HG03354 (cell line): ENCODE measurements around the gene E2F2.
"Not testable (repeated sequence)": the region's sequence is repeated elsewhere in the genome, so short reads cannot be mapped to it uniquely, and the experiment has no call there.

Experiments
- ATAC-seq: cut with Tn5 transposase; IDR thresholded peaks from one replicate; pipeline ENCODE4 v1.9.1; 2021; ENCODE audit warnings: mild to moderate bottlenecking; ENCODE audit not compliant: unreplicated experiment, poor library complexity, severe bottlenecking

Gene E2F2

DNA sequence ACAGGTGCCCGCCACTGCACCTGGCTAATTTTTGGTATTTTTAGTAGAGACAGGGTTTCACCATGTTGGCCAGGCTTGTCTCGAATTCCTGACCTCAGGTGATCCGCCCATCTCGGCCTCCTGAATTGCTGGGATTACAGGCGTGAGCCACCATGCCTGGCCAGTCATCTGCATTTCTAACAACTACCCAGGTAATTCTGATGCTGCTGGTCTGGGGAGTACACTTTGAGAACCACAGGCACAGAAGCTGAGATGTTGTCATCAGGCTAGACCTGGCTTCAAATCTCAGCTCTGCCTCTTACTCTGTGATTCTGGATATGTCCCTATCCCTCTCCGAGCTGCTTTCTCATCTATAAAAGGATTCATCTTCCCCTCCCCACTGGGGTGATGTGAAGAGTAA, 36.2 kb downstream of the E2F2 start:
- not testable (repeated sequence) for ATAC-seq

DNA sequence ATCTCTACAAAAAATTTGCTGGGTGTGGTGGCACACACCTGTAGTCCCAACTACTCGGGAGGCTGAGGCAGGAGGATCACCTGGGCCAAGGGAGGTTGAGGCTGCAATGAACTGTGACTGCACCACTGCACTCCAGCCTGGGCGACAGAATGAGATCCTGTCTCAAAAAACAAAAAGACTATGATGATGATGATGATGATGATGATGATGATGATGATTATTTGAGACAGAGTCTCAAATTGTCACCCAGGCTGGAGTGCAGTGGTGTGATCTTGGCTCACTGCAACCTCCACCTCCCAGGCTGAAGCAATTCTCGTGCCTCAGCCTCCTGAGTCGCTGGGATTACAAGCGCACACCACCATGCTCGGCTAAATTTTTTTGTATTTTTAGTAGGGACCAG, 38.3 kb downstream of the E2F2 start:
- ATAC-seq = not testable (repeated sequence)

DNA sequence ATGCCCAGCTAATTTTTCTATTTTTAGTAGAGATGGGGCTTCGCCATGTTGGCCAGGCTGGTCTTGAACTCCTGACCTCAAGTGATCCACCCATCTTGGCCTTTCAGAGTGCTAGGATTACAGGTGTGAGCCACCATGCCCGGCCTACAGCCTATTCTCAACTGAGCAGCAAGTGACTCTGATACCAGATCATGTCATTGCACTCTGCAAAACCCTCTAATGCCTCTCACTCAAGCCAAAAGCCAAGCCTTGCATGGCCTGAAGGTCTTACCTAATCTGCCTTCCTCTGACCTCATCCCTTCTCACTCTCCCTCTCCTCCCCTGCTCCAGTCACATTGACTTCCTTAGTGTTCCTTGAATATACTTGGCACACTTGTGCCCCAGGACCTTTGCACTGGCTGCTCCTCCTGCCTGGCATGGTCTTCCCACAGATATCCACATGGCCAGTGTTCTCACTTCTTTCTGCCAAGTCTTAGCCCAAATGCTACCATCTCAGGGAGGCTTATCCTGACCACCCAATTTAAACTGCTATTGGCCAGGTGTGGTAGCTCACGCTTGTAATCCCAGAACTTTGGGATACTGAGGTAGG, 38.8 kb downstream of the E2F2 start:
- ATAC-seq = no peak

DNA sequence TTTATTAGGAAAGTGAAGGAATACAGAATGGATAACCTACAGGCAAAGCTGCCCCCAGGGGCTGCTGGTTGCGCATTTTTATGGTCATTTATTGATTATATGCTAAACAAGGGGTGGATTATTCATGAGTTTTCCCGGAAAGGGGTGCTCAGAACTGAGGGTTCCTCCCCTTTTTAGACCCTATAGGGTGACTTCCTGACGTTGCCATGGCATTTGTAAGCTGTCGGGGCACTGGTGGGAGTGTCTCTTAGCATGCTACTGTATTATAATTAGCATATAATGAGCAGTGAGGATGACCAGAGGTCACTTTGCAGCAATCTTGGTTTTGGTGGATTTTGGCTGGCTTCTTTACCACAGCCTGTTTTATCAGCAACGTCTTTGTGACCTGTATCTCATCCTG, 41.2 kb downstream of the E2F2 start:
- ATAC-seq = no peak

DNA sequence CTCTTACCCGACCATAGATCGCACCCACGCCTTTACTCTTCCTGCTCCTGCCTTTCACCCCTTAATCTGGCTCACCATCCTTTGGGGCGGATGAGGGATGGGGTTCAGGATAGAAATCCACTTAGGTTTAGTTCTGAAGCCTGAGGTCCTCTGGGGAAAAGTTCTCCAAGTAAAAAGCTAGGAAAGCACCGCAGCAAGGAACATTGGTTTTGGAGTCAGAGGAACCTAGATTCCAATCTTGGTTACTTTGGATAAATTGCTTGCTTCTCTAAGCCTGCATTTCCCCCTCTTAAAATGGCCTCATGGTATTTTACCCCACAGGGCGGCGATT, 46.1 kb downstream of the E2F2 start:
- ATAC-seq = no peak

DNA sequence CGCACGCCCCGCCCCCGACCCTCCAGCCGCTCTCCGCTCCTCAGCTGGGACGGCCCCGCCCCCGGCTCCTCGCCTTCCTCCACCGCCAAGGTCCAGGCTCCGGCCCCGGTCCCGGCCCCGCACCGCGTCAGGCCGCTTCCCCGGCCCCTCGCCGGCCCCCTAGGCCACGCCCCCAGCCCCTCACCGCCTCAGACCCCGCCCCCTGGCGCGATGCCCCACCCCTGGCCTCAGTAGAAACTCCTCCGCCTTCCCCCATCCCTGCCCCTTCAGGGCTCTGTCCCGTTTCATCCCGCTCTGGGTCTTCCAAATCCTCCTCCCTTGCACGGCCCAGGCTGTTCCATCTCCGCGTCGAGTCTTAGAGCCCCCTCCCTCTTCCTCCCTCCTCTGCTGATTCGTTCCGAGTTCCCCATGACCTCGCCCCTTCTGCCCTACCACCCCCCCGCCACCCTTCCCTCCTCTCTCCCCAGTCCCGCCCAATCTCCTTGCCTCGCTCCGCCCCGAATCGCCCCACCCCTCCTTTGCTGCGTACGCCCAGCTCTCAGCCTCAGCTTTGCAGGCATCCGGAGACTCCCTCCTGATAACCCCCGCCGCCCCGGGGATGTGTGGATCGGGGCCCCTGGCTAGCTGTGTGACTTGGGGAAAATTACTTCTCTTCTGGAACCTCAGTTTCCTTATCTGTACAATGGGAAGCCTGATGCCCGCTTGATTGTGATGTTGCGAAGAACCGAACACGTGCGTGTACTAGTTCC, 46.6 kb downstream of the E2F2 start:
- ATAC-seq = no peak

DNA sequence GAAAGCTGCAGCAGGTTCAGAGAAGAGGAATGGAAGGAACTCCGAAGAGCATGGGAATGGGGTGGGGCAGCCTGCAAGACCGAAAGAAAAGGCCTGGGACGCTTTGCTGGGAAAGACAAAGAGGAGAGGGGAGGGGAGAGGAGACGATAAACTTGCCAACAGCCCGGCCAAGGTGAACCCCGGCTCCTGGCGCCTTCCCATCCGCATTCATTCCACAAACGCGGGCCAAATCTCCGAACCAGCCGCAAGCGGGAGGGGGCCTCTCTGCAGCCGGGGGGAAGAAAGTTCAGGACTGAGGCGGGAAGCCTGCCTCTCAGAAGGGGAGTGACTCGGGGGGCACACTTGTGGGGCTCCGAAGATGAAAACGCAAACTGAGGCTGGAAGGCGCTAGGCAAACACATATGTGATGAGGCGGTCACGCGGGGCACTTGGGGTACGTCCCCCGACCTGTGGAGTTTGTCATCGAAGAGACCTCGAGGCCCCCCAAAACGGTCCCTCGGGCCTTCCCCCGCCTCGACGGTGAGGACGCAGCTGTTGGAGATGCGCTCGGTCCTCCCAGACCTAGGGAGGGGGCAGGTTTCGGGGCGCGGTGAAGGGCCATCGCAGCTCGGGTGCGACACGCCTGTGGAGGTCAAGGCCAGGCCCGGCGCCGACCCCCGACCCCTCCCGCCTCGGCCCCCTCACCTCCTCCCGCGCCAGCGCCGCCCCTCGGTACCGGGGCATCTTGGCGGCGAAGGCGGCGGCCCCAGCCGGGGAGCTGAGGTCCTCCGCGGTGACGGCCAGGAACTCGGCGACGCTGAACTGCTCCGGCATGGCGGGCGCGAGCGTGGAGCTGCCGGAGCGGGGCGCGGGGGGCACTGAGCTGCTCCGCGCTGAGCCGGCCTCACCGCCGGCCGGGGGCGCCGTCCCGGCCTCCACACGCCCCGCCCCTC, 47.4 kb downstream of the E2F2 start, which contains the start of gene ASAP3:
TSS of gene ASAP3 (minus strand) at position 859 of the 932 bp plus-strand sequence. CDS start at position 813, 46 bp downstream.
- ATAC-seq = no peak

DNA sequence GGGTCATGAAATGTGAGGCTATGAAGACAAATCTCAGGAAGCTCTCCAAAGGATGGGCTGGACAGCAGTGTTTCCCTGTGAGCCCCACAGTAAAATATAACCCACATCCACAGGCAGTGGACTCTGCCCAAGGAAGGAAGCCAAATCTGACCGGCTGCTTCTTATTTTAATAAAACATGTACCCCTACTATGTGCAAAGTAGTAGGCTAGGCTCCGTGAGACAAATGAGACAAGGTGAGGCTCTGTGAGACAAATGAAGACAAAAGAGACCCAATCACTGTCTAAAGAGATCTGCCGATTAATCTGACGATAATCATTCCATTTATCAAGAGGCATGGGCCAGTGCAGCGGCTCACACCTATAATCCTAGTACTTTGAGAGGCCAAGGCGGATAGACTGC, 49.1 kb downstream of the E2F2 start:
- no peak for ATAC-seq

DNA sequence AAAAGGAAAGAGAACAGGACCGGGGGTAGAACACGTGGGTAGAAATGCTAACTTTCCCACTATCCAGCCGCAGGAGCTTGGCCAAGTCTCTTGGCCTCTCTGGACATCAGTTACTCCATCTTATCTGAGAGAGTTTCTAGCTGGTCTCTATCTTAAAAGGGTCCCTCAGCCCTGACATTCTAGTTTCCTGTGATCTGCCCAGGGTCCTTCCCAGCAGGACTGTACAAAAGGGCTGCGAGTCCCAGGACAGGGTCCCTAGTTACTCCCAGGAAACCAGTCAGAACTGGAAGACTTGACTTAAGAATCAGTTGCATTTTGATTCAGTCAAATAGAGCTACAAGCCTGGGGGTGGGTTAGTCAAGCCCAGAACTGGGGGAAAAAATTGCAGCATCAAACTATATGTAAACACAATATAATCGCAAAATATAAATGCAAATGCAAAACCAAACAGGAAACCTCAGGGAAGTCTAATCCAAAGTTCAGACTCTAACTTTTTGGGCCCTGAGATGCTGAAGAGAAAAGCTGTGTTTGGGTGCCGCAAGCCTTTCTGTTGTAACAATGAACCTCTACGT, 49.9 kb downstream of the E2F2 start:
- no peak for ATAC-seq

DNA sequence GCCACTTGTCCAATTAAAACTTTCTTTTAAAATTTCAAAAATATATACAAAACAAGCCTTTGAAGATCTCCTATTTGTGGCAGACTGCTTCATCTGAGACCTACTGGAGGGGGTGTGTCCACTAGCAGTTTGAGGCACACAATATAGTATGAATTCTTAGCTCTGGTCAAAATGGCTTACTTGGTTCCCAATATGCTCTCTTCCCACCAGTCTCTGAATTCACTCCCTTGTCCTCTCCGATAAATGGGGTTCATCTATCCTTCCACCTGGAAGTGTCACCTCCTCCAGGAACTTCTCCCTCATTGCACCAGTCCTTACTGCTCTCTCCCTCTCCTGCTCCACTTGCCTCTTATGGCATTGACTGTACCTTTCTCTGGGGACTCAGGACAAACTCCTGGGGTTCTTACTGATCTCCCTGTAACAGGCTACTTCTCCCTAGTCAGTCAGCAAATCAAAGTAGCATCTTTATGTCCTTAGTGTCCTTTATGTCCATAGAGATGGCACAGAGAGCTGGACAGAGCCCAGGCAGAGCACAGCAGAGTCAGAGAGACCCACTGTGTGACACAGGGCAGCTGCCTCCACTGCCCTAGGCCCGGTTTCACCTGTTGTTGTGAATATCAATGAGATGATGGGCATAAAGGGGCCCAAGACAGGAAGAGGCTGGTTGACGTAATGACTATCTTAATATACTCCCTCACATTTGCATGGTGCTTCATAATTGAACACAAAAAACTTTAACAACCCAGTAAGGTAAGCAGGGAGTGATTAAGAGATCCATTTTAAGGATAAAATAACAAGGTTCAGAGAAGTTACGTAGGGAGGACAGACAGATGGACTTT, 50.6 kb downstream of the E2F2 start:
- ATAC-seq = no peak

DNA sequence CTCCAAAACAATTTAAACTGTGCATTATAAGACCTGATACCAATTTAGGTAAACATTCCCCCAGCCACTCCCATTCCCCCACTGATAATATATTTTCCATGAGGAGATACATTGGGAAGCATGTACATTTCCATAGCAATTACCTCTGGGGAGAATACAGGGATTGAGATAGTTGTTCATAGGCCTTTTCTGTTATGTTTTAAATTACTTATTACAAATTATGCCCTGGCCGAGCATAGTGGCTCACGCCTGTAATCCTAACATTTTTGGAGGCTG, 51.4 kb downstream of the E2F2 start:
- ATAC-seq = no peak

DNA sequence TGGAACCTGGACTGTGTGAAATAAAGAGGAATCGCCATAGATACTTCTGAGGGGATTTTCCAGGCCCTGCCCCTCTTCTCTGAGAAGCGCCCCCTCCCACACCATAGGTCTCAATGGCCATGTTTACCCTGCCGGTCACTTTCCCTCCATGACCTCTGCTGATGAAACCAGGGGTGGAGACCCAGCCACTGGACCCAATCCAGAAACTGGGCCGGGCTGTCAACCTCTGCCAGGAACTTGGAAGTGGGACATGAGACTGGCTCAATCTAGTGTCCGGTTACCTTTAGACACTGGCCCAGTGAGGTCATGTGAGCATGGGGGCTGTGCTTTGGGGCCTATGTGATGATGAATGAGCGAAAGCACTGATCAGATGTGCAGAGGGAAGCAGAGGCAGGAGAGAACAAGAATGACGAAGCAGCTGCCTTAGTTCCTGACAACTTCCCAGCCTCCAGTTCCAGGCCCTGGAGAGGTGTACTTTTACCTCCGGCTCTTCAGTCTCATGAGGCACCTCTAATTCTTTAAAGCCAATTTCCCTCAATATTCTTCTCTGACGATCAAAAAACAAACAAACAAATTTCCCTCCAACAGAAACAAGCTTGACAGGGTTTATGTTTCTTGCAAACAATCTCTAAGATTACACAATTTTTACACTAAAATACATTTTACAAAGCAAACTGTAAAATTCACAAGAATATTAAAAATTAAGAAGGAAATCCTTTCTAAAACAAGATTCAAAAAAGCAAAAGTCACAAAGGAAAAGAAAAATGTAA, 52.0 kb downstream of the E2F2 start:
- ATAC-seq = no peak

DNA sequence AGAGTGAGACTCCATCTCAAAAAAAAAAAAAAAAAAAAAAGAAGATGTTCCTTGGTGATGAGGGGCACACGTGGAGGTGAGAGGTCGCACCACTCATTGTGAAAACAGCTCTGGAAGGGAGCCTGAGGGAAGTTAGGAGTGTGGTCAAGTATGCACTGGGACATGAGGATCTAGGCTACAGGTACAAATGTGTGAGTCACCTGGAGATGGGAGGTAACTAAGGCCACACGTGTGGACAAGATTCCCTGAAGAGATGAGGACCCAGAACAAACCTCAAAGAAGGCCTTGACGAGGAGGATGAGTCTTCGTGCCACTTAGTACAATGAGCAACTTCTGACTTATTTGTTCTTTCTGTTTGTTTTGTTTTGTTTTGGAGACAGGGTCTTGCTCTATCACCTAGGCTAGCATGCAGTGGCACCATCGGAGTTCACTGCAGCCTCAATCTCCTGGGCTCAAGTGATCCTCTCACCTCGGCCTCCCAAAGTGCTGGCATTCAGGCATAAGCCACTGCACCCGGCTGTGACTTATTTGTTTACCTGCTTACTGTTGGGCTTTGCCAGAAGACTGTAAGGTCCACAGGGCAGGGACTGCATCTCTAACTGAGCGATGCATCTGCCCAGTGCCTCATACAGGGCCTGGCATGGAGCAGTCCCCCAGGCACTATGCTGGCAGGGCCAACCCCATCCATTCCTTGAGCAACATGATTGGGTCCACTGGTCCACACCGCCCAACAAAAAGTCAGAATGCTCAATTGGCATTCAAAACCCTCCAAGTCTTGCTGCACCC, 53.5 kb downstream of the E2F2 start:
- ATAC-seq = no peak

DNA sequence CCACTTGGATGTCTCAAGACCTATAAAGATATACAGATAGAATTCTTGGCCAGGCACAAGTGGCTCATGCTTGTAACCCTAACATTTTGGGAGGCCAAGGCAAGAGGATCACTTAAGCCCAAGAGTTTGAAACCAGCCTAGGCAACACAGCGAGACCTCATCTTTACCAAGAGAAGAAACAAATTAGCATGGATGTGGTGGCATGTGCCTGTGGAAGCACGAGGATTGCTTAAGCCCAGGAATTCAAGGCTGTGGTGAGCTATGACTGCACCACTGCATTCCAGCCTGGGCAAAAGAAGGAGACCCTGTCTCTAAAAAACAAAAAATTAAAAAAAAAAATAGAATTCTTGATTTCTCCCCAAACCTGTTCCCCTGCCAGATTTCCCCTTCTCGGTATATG, 55.4 kb downstream of the E2F2 start:
- no peak for ATAC-seq

DNA sequence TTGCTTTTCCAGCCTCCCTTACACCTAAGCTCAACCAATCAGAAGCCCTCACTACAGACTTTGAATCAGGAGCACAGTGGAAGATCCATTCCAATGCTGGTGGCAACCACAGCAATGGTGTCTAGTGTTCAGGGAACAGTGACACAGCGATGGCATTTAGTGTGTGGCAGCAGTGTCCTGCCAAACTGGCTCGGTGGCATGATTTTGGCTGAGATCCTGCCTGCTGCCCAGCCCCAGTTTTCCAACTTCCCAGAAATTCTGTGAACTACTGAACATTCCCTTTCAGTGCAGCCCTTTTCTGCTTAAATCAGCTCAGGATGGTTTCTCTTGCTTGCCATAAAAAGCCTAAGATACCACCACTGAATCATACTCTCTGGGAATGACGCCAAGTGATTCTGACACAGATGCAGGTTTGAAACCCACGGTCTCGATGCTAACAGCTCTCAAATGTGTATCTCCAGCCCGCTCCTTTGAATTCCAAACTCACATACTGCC, 55.9 kb downstream of the E2F2 start:
- no peak for ATAC-seq

DNA sequence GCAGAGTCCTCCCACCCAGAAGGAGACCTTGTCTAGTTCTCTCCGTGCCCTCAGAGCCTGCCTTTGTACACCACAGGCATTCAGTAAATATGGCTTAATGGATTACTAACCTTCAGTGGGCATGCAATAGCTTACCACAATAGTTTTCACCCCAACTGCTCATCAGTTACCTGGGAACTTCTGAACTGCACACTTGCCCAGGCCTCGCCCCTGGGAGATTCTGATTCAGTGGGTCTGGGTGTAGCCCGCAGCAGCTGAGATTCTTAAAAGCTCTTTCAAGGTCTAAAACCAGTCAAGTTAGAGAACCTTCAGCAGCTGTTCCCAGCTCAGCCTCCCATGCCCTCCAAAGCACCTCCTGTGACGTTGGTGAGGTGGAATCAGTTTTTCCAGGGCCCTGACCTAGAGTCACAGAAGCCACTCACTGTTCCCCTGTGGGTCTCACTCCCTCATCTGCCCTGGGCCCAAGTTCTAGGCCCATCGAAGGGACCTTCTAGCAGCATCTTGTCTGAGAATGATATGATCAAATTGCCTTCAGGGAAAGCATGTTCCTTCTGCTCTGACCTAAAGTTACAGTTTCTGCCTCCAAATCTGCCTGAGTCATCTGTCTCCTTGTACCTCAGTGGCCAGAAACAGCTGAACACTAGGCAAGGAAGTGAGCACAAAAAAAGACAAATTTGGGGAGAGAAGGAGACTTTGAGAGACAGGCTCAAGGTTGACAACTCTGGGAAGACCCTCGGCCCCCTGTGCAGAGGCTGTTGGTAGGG, 57.8 kb downstream of the E2F2 start:
- ATAC-seq = no peak

DNA sequence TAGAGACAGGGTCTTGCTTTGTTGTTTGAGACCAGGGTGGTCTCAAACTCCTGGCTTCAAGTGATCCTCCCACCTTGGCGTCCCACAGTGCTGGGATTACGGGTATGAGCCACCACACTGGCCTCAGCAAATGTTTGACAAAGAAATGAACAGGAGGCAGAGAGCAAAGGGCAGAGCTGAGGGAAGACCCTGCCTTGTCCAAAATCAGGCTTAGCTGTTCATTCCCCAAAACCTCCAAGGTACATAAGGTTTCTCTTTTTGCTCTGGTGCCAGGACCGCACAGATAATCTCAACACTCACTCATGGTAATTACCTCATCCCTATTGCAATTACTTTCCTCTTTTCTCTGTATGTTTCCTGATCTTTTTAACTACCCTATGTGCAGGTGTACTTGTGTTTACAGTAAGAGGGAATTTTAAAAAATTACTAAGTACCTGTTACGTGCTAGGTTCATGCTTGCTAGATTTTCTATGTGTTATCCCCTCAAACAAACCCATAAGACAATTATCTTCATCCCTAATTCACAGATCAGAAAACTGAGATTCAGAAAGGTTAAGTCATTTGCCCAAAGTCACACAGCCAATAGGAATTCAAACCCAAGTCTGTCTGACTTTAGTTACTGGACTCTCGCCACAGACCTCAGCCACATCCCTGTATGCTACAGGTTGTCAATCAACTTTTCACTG, 58.5 kb downstream of the E2F2 start:
- no peak for ATAC-seq
